Smooth muscle cell (in vitro differentiated cells): ENCODE data around the gene XAGE2. TPM values are rescaled to one million over a fixed set of nuclear protein-coding genes. Genes with fewer than 3 reads are reported as not detected.
"Not testable (repeated sequence)": the region's sequence is repeated elsewhere in the genome, so short reads cannot be mapped to it uniquely, and the experiment has no call there.

Experiments
- DNase-seq: peaks from one replicate; lab custom pipeline; 2025; ENCODE audit not compliant: unreplicated experiment; lab: John Stamatoyannopoulos, UW
- H2AFZ ChIP-seq: fragments of 200-600 bp; sonication (generic); 2 replicates; pipeline ENCODE4 v1.6.0; 2016; ENCODE audit warnings: antibody characterized with exemption, low read depth, mild to moderate bottlenecking
- H3F3A ChIP-seq: fragments of 200-600 bp; sonication (generic); 2 replicates; pipeline ENCODE4 v1.6.0; 2017; ENCODE audit warnings: antibody characterized with exemption, low read depth
- H3K27ac ChIP-seq: fragments of 200-600 bp; sonication (generic); 2 replicates; pipeline ENCODE4 v1.5.1; 2016; ENCODE audit warnings: low read depth, mild to moderate bottlenecking
- H3K27me3 ChIP-seq: fragments of 200-600 bp; sonication (generic); 2 replicates; pipeline ENCODE4 v1.6.1; 2016; ENCODE audit warnings: low read depth, mild to moderate bottlenecking
- H3K36me3 ChIP-seq: fragments of 200-600 bp; sonication (generic); 2 replicates; pipeline ENCODE4 v1.5.1; 2016; ENCODE audit warnings: low read depth
- H3K4me1 ChIP-seq: fragments of 200-600 bp; sonication (generic); 2 replicates; pipeline ENCODE4 v1.5.1; 2016; ENCODE audit warnings: low read depth
- H3K4me2 ChIP-seq: fragments of 200-600 bp; sonication (generic); 2 replicates; pipeline ENCODE4 v1.6.0; 2016; ENCODE audit warnings: mild to moderate bottlenecking
- H3K4me3 ChIP-seq: fragments of 200-600 bp; sonication (generic); 2 replicates; pipeline ENCODE4 v1.5.1; 2016; ENCODE audit warnings: mild to moderate bottlenecking
- H3K79me2 ChIP-seq: fragments of 200-600 bp; sonication (generic); 2 replicates; pipeline ENCODE4 v1.6.0; 2016; ENCODE audit warnings: low read depth, mild to moderate bottlenecking
- H3K9ac ChIP-seq: fragments of 200-600 bp; sonication (generic); 2 replicates; pipeline ENCODE4 v1.6.0; 2016; ENCODE audit warnings: low read depth
- H3K9me3 ChIP-seq: fragments of 200-600 bp; sonication (generic); replicated peaks from 2 replicates; pipeline ENCODE4 v1.5.1; 2016; ENCODE audit warnings: low read depth
- H4K20me1 ChIP-seq: fragments of 200-600 bp; sonication (generic); 2 replicates; pipeline ENCODE4 v1.6.0; 2016; ENCODE audit warnings: low read depth
- WGBS: methylation state at CpG from one replicate; pipeline ENCODE4 v1.1.7; 2016; ENCODE audit warnings: low lambda C conversion rate; 5-methylcytosine and 5-hydroxymethylcytosine counted together
- polyA plus RNA-seq: library from polyadenylated mRNA; unstranded; fragments of >200 nt; fragmentation: Nextera tagmentation; extraction: Ambion mirVana; gene quantifications from 2 replicates; pipeline ENCODE4 v1.2.1, GENCODE V29; 2016
- total RNA-seq: library from RNA; depleted of rRNA; stranded (reverse); fragments of >200 nt; gene quantifications from 2 replicates; pipeline ENCODE4 v1.2.3, GENCODE V29; 2014
- TF ChIP-seq, protein P1 (sequence below): fragments of 200-600 bp; sonication (generic); IDR thresholded peaks from 2 replicates; pipeline ENCODE4 v1.5.1; 2017; ENCODE audit warnings: borderline replicate concordance, mild to moderate bottlenecking, antibody characterized with exemption; ENCODE audit not compliant: insufficient read depth, poor library complexity, severe bottlenecking

The XAGE2 gene
- total and polyA plus RNA-seq, 2 experiments from 2014 or later: 1.1 to 10.3 TPM

DNA sequence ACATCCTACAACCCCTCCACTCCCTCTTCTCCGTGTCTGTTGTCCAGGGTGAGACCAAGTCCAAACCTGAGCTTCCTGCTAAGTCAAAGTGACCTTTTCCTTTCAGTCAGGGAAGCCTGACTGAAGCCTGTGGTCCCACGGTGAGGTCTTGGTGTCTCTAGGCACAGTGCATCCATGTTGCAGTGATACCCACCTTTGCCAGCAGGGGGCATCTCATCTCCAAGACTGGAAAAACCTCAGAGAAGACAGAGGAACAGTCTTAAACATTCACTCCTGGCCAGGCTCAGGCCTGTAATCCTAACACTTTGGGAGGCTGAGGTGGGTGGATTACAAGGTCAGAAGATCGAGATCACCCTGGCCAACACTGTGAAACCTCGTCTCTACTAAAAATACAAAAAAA, 23.4 kb upstream of the XAGE2 start:
- H3K4me1 ChIP-seq, H3K4me2 ChIP-seq, H3K4me3 ChIP-seq, H3K27ac ChIP-seq, H2AFZ ChIP-seq, H3K79me2 ChIP-seq, H3K9ac ChIP-seq, H3K9me3 ChIP-seq, H3K36me3 ChIP-seq, H4K20me1 ChIP-seq, H3K27me3 ChIP-seq, H3F3A ChIP-seq, DNase-seq: not testable (repeated sequence)
- 45% methylated on average over 4 of the region's 4 CpGs for WGBS
- TF ChIP-seq, protein P1, sequence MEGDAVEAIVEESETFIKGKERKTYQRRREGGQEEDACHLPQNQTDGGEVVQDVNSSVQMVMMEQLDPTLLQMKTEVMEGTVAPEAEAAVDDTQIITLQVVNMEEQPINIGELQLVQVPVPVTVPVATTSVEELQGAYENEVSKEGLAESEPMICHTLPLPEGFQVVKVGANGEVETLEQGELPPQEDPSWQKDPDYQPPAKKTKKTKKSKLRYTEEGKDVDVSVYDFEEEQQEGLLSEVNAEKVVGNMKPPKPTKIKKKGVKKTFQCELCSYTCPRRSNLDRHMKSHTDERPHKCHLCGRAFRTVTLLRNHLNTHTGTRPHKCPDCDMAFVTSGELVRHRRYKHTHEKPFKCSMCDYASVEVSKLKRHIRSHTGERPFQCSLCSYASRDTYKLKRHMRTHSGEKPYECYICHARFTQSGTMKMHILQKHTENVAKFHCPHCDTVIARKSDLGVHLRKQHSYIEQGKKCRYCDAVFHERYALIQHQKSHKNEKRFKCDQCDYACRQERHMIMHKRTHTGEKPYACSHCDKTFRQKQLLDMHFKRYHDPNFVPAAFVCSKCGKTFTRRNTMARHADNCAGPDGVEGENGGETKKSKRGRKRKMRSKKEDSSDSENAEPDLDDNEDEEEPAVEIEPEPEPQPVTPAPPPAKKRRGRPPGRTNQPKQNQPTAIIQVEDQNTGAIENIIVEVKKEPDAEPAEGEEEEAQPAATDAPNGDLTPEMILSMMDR: peak; percentile 35

DNA sequence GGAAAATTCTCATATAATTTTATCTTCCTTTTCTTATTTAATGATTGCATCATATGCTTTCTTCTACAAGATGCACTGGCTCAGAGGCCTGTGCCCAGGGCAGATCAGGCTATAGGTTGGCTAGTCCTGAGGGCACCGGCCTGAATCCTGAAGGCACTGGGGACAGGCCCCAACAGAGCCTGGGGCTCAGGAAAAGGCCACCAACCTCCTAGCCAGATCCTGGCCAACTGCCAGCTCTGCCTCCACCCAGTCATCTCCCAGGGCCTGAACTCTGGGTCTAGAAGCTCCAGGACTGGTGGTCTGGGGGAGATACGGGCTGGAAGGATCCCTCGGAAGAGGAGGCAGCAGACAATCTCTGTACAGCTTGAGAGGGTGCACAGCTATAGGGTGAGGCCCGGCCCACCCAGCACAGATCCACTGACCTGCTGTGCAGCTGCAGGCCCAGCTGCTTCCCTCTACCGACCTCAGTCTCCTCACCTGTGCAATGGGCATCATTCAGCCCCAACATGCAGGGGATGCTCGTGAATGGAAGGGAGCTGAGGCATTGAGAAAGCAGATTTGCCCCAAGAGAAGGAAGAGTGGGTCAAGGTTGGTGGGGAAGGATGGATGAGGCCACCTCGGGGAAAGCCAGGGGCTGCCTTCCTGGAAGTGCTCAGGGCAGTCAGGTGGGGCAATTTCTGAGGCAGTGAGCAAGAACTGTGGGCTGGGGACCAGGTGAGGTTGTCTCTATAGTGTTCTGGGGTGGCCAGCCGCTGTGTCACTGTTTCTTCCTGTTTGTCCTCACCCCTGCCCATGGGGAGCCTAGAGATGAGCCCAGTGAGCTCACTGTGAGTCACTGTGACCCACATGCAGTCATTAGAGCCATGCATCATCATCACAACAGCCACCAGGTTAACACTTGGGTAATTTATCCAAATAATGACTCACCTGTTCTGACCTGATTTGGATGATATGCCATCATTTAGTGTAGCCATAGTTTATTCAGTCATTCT, 22.4 kb upstream of the XAGE2 start:
- no peak overlapping the region for H3K9ac ChIP-seq
- no peak overlapping the region for H3K27ac ChIP-seq
- H2AFZ ChIP-seq: no peak overlapping the region
- TF ChIP-seq, protein P1: no peak
- no peaks in the 10 kb centered on the region for H3K79me2 ChIP-seq
- H3K36me3 ChIP-seq: no peaks in the 10 kb centered on the region
- WGBS: 71% methylated on average over 8 of the region's 8 CpGs
- H3K27me3 ChIP-seq: no peaks in the 10 kb centered on the region
- no peaks in the 10 kb centered on the region for H3K4me1 ChIP-seq
- DNase-seq: no peak
- H4K20me1 ChIP-seq: no peaks in the 10 kb centered on the region
- no peaks in the 10 kb centered on the region for H3F3A ChIP-seq
- no peak overlapping the region for H3K4me3 ChIP-seq
- H3K4me2 ChIP-seq: no peak overlapping the region
- H3K9me3 ChIP-seq: no peaks in the 10 kb centered on the region

DNA sequence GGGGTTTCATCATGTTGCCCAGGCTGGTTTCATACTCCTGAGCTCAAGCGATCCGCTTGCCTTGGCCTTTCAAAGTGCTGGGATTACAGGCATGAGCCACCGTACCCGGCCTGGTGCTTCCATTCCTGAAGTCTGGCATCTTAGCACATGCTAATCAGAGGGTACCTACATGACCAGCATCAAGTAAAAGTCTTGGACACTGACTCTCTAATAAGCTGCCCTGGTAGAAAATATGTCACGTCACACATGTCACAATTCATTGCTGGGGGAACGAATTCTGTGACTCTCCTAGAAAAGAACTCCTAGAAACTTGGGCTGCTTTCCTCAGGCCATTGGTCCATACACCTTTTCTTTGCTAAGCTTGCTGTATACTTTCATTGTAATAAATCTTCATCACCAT, 19.1 kb upstream of the XAGE2 start:
- no peaks in the 10 kb centered on the region for H3K4me1 ChIP-seq
- H3K4me3 ChIP-seq: no peak overlapping the region
- TF ChIP-seq, protein P1: no peak
- H3K36me3 ChIP-seq: no peaks in the 10 kb centered on the region
- H3K79me2 ChIP-seq: no peaks in the 10 kb centered on the region
- WGBS: 81% methylated on average over 6 of the region's 6 CpGs
- no peak for DNase-seq
- H3K27ac ChIP-seq: no peak overlapping the region
- no peak overlapping the region for H2AFZ ChIP-seq
- H3K9me3 ChIP-seq: no peaks in the 10 kb centered on the region
- no peak overlapping the region for H3K9ac ChIP-seq
- H3K27me3 ChIP-seq: no peaks in the 10 kb centered on the region
- H3F3A ChIP-seq: no peaks in the 10 kb centered on the region
- H3K4me2 ChIP-seq: no peak overlapping the region
- H4K20me1 ChIP-seq: no peaks in the 10 kb centered on the region
